ENCODE measurements around the gene DPYSL4.
A peak's percentile ranks its signal among the peaks of the same experiment; 100 is the strongest.

The DPYSL4 gene

DNA sequence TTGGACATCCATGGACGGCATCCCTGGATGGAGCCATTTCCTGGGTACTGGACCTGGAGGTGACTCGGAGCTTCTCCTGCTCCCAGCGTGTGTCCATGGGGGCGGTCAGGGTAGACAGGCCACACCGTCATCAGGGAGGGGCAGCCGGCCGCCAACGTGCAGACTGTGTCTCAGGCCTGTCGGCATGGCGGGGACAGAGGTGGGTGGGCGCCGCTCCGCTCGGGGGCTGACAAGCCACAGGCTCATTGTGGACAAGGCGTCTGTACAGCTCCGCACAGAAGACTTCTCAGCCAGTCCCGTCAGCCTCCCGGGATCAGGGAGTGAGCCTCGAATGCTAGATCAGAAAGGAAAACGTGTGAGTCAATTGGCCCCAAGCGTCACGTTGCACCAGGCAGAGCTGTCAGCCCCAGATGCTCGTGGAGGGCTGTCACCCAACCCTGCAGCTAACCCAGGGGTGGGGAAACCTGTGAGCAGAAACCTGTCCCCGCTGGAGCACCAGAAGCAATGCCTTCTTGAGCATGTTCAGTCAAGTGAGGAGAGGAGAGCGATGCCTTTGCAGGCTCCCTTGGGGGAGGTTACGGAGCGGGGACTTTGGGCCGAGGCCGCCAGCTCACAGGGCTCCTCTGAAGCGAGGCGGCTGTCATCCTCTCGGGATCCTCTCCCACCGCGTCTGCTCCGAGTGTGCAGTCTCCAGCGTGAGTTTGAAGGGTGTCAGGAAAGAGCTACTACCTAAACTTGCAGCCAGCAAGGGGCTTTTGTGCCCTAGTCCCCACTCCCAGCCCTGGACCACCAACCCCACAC lies 16.0 kb upstream of the DPYSL4 start:
- DNase-seq (ENCODE audit: low read depth in 1 of 2, low spot score in 1 of 2) = no peak
- in situ Hi-C loops (cut with HindIII; ENCODE audit: low pct_unique_long_range_greater_than_20kb, low sequenced_read_pairs) = no loop called here
- no peak for TF ChIP-seq JUND (IDR thresholded peaks at IDR 0.05; ENCODE audit: low read depth)

DNA sequence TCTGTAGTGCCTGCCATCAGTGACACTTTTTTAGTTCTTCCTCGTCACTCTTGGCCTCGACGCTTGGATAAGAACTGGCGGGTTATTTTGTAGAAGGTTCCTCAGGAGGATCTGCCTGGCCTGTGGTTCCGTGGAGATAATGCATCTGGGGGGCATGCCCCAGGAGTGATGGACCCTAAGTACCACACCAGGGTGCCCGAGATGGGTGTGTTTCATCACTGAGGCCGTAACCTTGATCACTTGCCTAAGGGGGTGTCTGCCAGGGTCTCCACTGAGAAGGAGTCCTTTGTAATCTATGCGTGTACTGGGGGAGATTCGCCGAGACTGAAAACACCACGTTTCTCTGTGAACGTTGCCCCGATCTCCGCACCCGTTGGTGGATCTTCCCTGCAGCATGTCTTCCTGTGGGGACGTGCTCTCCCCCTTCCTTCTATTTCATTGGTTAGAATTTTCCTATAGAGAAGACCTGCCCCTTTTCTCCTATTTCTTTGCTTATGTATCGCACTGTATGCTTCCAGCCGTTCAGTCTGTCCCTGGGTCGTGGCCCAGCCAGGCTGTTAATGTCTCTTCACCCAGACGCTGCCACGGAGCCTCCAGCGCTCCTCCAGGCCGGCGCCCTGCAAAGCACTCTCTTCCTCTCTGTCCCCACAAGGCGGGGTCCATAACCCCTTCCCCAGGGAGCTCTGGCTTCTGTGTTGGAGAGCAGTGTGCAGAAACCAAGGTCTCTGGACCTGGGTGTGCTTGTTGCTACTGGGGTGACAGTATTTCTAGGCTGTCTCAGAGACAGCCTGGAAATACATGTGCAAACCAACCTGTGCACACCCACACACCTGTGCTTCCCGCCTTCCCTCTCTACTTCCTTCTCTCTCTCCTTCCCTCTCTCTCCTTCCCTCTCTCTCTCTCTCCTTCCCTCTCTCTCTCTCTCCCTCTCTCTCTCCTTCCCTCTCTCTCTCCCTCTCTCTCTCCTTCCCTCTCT lies 14.4 kb upstream of the DPYSL4 start:
- in situ Hi-C loops (cut with HindIII; ENCODE audit: low pct_unique_long_range_greater_than_20kb, low sequenced_read_pairs) = no loop called here
- DNase-seq (ENCODE audit: low read depth in 1 of 2, low spot score in 1 of 2) = peak in 1 of 2 experiments; percentile 6
- no peak for TF ChIP-seq JUND (IDR thresholded peaks at IDR 0.05; ENCODE audit: low read depth)

DNA sequence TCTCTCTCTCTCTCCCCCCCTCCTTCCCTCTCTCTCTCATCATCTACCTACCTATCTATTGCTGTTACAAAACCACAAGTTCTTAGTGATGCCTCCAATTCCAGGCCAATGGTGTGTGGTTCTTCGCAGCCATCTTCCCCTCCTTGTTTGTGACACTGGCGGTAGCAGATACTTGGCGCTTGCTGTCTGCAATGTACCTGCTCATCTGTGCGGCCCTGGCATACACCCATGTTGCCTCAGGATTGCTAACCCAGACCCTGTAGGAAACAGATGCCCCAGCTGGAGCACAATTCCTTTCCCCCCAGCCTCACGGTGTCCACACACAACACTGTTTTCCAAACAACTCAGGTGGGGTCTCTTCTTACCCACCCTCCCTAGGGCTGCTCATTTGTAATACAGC lies 13.6 kb upstream of the DPYSL4 start:
- no peak for TF ChIP-seq JUND (IDR thresholded peaks at IDR 0.05; ENCODE audit: low read depth)
- in situ Hi-C loops (cut with HindIII; ENCODE audit: low pct_unique_long_range_greater_than_20kb, low sequenced_read_pairs) = no loop called here
- DNase-seq (ENCODE audit: low read depth in 1 of 2, low spot score in 1 of 2) = peak in 1 of 2 experiments; percentile 6

DNA sequence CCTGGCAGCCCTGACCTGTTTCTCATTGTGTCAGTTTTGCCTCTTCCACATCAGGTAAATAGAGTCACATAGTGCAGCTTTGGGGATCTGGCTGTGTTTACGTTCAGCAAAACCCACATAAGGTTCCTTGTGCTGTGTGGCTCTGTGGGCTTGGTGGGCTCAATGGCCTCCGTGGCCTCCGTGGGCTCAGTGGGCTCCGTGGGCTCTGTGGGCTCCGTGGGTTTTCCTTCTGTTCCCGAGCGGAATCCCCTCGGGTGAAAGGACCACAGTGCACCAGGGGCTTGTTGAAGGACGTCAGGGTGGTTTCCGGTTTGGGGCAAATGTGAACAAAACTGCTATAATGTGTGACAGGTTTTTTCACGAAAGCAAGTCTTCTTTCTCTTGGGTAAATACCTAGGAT lies 12.5 kb upstream of the DPYSL4 start:
- in situ Hi-C loops (cut with HindIII; ENCODE audit: low pct_unique_long_range_greater_than_20kb, low sequenced_read_pairs) = no loop called here

DNA sequence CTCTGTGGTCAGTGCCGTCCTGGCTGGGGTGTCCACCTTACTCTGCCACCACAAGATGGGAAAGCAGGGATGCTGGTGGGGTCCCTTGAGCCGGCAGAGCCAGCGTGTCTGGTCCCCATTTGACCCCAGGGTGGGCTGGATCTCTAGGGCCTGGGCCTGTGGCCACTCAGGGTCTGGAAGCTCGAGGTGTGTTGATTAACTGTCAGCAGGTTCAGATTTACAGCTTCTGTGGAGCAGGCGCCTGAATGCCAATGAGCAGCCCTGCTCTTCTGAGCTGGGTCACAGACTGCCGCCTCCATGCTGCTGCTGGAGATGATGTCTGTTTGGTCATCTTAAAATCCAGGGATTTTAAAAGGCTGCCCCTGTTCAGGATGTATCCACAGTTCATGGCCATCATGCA lies 11.3 kb upstream of the DPYSL4 start:
- no peak for TF ChIP-seq JUND (IDR thresholded peaks at IDR 0.05; ENCODE audit: low read depth)
- in situ Hi-C loops (cut with HindIII; ENCODE audit: low pct_unique_long_range_greater_than_20kb, low sequenced_read_pairs) = no loop called here
- no peak for DNase-seq (ENCODE audit: low read depth in 1 of 2, low spot score in 1 of 2)

More for the DNA sequence above, 12.5 kb upstream of the DPYSL4 start:
- DNase-seq (ENCODE audit: low read depth in 1 of 2, low spot score in 1 of 2) = no peak
- TF ChIP-seq JUND (IDR thresholded peaks at IDR 0.05; ENCODE audit: low read depth) = no peak

DNA sequence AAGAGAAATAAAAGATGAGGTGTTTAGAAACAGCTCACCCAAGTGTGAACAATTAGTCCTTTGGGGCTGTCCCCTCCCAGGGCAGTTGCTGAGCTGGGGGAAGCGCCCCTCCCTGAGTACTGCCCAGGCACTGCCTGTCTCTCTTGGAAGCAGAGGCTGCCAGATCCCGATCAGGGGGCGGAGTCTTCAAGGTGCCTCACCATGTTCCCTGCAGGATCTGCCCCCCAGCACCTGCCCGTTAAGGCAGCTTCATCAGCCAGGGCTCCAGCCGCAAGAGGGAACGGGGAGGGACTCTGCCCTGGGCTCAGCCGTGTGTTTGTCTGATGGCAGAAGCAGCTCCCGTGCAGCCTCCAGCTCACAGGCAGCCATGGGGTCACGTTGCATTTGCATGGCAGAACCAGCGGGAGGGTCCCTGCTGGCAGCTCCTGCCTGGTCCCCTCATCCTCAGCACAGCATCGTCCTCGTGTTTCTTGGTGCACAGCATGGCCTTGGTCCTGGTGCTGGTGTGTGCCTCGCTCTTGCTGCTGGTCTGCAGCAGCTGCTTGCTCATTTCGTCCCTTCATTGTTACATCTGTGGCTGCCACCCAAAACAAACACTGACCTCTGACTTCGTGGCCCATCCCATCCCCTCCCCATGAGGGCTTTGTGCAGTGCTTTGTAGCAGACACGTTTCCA lies 10.7 kb upstream of the DPYSL4 start:
- no peak for DNase-seq (ENCODE audit: low read depth in 1 of 2, low spot score in 1 of 2)
- in situ Hi-C loops (cut with HindIII; ENCODE audit: low pct_unique_long_range_greater_than_20kb, low sequenced_read_pairs) = no loop called here
- TF ChIP-seq JUND (IDR thresholded peaks at IDR 0.05; ENCODE audit: low read depth) = no peak

DNA sequence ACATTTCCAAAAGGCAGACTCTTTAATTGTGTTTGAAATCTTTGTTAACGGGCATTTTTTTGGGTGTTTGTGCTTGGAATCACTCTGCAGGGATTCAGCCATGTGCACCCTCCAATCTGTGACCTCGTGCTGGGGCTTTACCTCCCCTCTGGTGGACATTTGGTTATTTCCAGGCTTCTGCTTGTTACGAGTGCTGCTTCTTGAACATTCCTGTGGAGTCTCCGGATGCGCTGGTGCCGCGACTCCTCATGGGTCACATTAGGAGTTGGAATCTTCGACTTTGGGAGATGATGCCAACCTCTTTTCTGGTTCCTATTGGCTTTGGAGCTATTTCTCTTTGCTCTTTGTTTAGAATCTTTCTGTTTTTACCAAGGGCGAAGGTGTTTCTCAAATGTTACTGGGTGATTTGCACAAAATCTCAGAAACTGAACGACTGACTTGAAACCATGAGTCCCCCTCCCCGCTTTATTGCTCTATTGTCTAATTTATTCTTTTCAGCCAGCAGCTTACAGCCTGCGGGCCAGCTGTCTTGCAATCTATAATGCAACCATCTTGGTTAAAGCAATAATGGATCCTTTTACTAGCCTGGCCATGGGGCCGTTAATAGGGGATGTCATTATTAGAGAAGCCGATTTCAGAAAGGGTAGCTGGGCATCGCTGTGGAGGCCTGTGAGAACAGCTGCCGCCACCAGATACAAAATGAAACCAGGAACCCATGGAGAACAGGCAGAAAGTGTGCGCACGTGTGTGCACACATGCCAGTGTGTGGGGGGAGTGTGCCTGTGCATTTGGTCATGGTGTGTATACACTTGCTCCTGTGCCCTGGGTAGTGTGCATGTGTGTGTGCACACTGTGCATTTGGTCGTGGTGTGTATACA lies 9.9 kb upstream of the DPYSL4 start:
- in situ Hi-C loops (cut with HindIII; ENCODE audit: low pct_unique_long_range_greater_than_20kb, low sequenced_read_pairs) = no loop called here
- DNase-seq (ENCODE audit: low read depth in 1 of 2, low spot score in 1 of 2) = no peak
- no peak for TF ChIP-seq JUND (IDR thresholded peaks at IDR 0.05; ENCODE audit: low read depth)

DNA sequence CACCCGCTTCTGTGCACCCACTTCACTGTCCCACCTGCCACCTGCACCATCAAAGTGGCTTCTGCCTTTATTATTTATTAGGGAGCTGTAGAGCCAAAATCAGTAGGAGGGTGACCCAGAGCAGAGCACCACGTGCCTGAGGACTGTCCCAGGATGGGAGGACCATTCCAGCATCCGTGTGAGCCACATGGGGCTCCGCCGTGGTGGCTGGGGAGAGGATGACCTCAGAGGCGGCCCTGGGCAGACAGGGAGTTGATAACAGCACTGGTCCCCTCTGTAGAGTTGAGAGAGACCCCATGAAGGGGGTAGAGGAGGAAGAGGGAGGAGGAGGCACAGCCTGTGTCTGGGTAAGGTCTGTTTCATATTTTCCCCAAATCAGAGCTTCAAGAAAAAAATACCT lies 8.7 kb upstream of the DPYSL4 start:
- TF ChIP-seq JUND (IDR thresholded peaks at IDR 0.05; ENCODE audit: low read depth) = no peak
- in situ Hi-C loops (cut with HindIII; ENCODE audit: low pct_unique_long_range_greater_than_20kb, low sequenced_read_pairs) = no loop called here
- no peak for DNase-seq (ENCODE audit: low read depth in 1 of 2, low spot score in 1 of 2)

DNA sequence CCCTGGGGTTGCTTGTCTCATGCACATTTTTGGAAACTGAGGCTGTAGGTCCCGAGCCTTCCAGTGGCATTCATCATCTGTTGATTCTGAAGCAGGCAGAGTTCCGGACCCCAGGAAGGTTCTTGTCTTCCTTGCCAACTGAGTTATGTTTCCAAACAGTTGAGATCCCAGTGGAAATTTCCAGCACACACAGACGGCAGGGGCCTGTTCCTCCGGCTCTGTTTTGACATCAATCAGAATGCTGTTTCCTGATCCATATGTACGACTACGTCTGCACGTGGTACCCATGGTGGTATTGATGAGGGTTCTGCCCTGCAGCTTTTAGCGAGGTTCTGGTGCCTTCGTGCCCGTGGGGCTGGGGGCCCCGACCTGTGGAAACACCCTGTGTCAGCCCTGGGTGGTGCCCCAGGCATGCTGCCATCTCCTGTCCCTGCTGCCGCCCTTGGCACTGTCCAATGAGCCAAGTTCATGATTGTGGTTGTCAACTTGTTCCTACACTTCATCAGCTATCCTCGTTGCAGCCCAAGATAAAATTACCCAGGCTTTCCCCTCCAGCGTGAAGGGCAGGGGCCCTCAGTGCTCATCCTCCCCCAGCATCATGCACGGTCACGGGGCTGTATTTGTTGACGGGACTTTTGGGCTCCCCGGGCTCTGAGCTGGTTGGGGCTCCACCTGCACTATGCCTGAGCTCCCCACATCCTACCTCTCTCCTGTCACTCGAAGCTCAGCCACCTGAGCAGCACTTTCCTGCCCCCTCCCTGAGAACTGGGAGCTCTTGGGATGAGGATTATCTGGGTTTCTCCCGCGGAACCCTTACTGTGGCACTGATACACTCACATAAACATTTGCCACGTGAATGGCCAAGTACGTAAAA lies 7.8 kb upstream of the DPYSL4 start:
- no peak for DNase-seq (ENCODE audit: low read depth in 1 of 2, low spot score in 1 of 2)
- in situ Hi-C loops (cut with HindIII; ENCODE audit: low pct_unique_long_range_greater_than_20kb, low sequenced_read_pairs) = no loop called here
- no peak for TF ChIP-seq JUND (IDR thresholded peaks at IDR 0.05; ENCODE audit: low read depth)

DNA sequence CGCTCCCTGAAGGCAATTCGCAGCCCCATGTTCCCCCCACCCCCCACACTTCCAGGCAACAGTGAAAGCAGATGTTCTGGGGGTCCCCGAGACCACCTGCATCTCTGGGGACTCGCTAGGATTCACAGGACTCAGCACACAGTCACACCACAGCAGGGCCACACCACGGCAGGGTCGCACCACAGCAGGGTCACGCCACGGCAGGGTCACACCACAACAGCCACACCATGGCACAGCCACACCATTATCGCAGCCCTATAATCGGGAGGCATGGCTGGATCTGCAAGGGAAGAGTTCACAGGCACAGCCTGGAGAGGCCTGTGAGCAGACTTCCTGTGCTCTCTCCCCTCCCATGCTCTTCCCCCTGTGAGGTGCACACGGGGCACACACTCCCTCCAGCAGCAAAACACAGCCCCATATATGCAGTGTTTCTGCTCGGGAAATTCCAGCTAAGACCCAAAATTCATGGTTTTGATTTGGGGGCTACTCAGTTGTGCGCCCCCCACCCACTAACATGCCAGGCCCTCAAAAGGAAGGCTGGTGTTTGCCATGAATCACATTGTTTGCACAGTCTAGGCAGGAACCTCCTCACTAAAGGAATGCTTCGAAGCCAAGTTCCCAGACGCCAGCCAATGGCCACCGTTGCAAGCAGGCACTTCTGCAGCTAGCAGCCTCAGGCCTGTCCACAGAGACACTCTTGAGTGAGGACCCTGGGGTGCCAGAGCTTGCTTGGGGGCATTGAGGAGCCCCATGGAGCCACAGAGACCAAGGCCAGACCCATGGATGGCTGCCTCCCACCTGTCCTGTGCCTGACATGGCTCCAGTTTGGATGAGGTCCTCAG lies 7.0 kb upstream of the DPYSL4 start:
- no peak for TF ChIP-seq JUND (IDR thresholded peaks at IDR 0.05; ENCODE audit: low read depth)
- no peak for DNase-seq (ENCODE audit: low read depth in 1 of 2, low spot score in 1 of 2)
- in situ Hi-C loops (cut with HindIII; ENCODE audit: low pct_unique_long_range_greater_than_20kb, low sequenced_read_pairs) = no loop called here
